A549 (cell line): ENCODE data around the gene RNF4. TPM values are rescaled to one million over a fixed set of nuclear protein-coding genes. Genes with fewer than 3 reads are reported as not detected.

Experiments
- ATAC-seq, 2 experiments: fragments of 200-7000 bp in 1 of 2; fragments of >200 bp in 1 of 2; cut with Nextera tagmentation in 1 of 2; cut with Tn5 transposase in 1 of 2; 3 replicates each; pipeline versions ENCODE4 v1.8.0 to v1.9.1; 2018 to 2020; ENCODE audit warnings: mild to moderate bottlenecking in 1 of 2, moderate library complexity in 1 of 2
- CTCF ChIA-PET: fragments of 300-600 bp; sonication (Branson Sonifier 250); formaldehyde crosslinking; extraction: SDS; loops from one replicate; lab custom pipeline; 2021; ENCODE audit warnings: antibody characterized with exemption, inconsistent platforms; lab: Yijun Ruan, JAX
- POLR2A ChIA-PET: fragments of 350-600 bp; formaldehyde crosslinking; extraction: SDS; loops from one replicate; lab custom pipeline; 2021; ENCODE audit warnings: antibody characterized with exemption, inconsistent platforms; lab: Yijun Ruan, JAX
- DNase-seq, 2 experiments: peaks; one replicate each; pipeline versions ENCODE4 v3.0.0 to v3.0.0-alpha.2; 2011 to 2016; ENCODE audit warnings: low read depth in 1 of 2, low spot score in 1 of 2
- FAIRE-seq: peaks from 2 replicates; lab custom pipeline; 2011; peaks lifted over from hg19 to GRCh38; lab: Jason Lieb, UNC
- H3K27ac ChIP-seq, 2 experiments: fragments of >200 bp; sonication (Bioruptor Twin); formaldehyde crosslinking; 3 replicates each; pipeline ENCODE4 v1.5.1; 2016 to 2017
- H3K4me1 ChIP-seq: fragments of >200 bp; sonication (Bioruptor Twin); formaldehyde crosslinking; 3 replicates; pipeline ENCODE4 v1.6.1; 2016
- H3K4me2 ChIP-seq: fragments of >200 bp; sonication (Bioruptor Twin); formaldehyde crosslinking; 3 replicates; pipeline ENCODE4 v1.6.1; 2016
- H3K4me3 ChIP-seq: fragments of >200 bp; sonication (Bioruptor Twin); formaldehyde crosslinking; 3 replicates; pipeline ENCODE4 v1.5.1; 2016
- H3K9me3 ChIP-seq: fragments of >200 bp; sonication (Bioruptor Twin); formaldehyde crosslinking; 3 replicates; pipeline ENCODE4 v1.6.1; 2016
- ATOH8 ChIP-seq: fragments of 250-450 bp; sonication (Bioruptor Pico); IDR thresholded peaks from 2 replicates; pipeline ENCODE4 v1.5.0; 2020; ENCODE audit warnings: low read depth, mild to moderate bottlenecking, moderate library complexity
- BHLHE40 ChIP-seq: IDR thresholded peaks from 2 replicates; pipeline ENCODE4 v1.6.1; 2012; ENCODE audit warnings: low read depth, low read length, inconsistent platforms
- CBX2 ChIP-seq: fragments of 200-600 bp; sonication (generic); IDR thresholded peaks from 2 replicates; pipeline ENCODE4 v1.6.1; 2016; ENCODE audit warnings: low read depth, mild to moderate bottlenecking, borderline replicate concordance
- CEBPB ChIP-seq, 2 experiments: fragments of >200 bp in 1 of 2; sonication (Bioruptor Twin) in 1 of 2; formaldehyde crosslinking in 1 of 2; IDR thresholded peaks; 2 replicates each; pipeline ENCODE4 v1.6.1; 2012 to 2016
- CHD2 ChIP-seq: fragments of 150-350 bp; IDR thresholded peaks from 2 replicates; pipeline ENCODE4 v1.6.1; 2014; ENCODE audit warnings: low read length; ENCODE audit not compliant: partially characterized antibody
- CHD4 ChIP-seq: fragments of 200-600 bp; sonication (generic); IDR thresholded peaks from 2 replicates; pipeline ENCODE4 v1.6.1; 2016; ENCODE audit warnings: antibody characterized with exemption, mild to moderate bottlenecking, borderline replicate concordance
- EHF ChIP-seq: fragments of 250-450 bp; sonication (Bioruptor Pico); IDR thresholded peaks from 2 replicates; pipeline ENCODE4 v1.5.0; 2020; ENCODE audit warnings: mild to moderate bottlenecking
- EHMT2 ChIP-seq: fragments of 200-600 bp; sonication (generic); IDR thresholded peaks from 2 replicates; pipeline ENCODE4 v1.6.1; 2016; ENCODE audit warnings: antibody characterized with exemption, low read depth, mild to moderate bottlenecking, moderate library complexity
- ESRRA ChIP-seq: fragments of 150-350 bp; IDR thresholded peaks from 2 replicates; pipeline ENCODE4 v1.6.1; 2014; ENCODE audit warnings: mild to moderate bottlenecking, low read length, borderline replicate concordance
- FOSB ChIP-seq: fragments of 250-450 bp; sonication (Bioruptor Pico); IDR thresholded peaks from 2 replicates; pipeline ENCODE4 v1.5.0; 2020; ENCODE audit warnings: mild to moderate bottlenecking, moderate library complexity
- FOXS1 ChIP-seq: fragments of 250-450 bp; sonication (Bioruptor Pico); IDR thresholded peaks from 2 replicates; pipeline ENCODE4 v1.5.0; 2020; ENCODE audit warnings: mild to moderate bottlenecking, moderate library complexity
- GATA3 ChIP-seq: IDR thresholded peaks from 2 replicates; pipeline ENCODE4 v1.6.1; 2012; ENCODE audit warnings: borderline replicate concordance
- HEYL ChIP-seq: fragments of 250-450 bp; sonication (Bioruptor Pico); IDR thresholded peaks from 2 replicates; pipeline ENCODE4 v1.8.0; 2021; ENCODE audit warnings: mild to moderate bottlenecking, moderate library complexity
- HOXA7 ChIP-seq: fragments of 250-450 bp; sonication (Bioruptor Pico); IDR thresholded peaks from 2 replicates; pipeline ENCODE4 v1.5.0; 2020; ENCODE audit warnings: mild to moderate bottlenecking, moderate library complexity
- HOXB5 ChIP-seq: fragments of 250-450 bp; sonication (Bioruptor Pico); IDR thresholded peaks from 2 replicates; pipeline ENCODE4 v1.5.0; 2020; ENCODE audit warnings: mild to moderate bottlenecking, moderate library complexity
- JUN ChIP-seq, 2 experiments: fragments of >200 bp; sonication (Bioruptor Twin); formaldehyde crosslinking; IDR thresholded peaks; 2 replicates in 1 of 2; 3 replicates in 1 of 2; pipeline ENCODE4 v1.6.1; 2016 to 2017
- JUNB ChIP-seq: fragments of >200 bp; sonication (Bioruptor Twin); formaldehyde crosslinking; IDR thresholded peaks from 2 replicates; pipeline ENCODE4 v1.6.1; 2016
- MAFK ChIP-seq: fragments of 450-650 bp; IDR thresholded peaks from 2 replicates; pipeline ENCODE4 v1.6.1; 2014; ENCODE audit not compliant: partially characterized antibody
- MAZ ChIP-seq: fragments of 150-350 bp; IDR thresholded peaks from 2 replicates; pipeline ENCODE4 v1.6.1; 2014; ENCODE audit warnings: antibody characterized with exemption, low read depth, low read length, borderline replicate concordance
- NR3C1 ChIP-seq: fragments of >200 bp; sonication (Bioruptor Twin); formaldehyde crosslinking; IDR thresholded peaks from 3 replicates; pipeline ENCODE4 v1.6.1; 2017
- POLR2A ChIP-seq: IDR thresholded peaks from 2 replicates; pipeline ENCODE4 v1.6.1; 2012; ENCODE audit warnings: mild to moderate bottlenecking, low read length
- RNF2 ChIP-seq: fragments of 200-600 bp; sonication (generic); IDR thresholded peaks from 2 replicates; pipeline ENCODE4 v1.6.1; 2016; ENCODE audit warnings: low read depth, mild to moderate bottlenecking, antibody characterized with exemption, moderate library complexity, borderline replicate concordance
- SREBF2 ChIP-seq: fragments of 450-650 bp; IDR thresholded peaks from 2 replicates; pipeline ENCODE4 v1.6.1; 2014; ENCODE audit warnings: mild to moderate bottlenecking, moderate library complexity
- TFCP2L1 ChIP-seq: fragments of 250-450 bp; sonication (Bioruptor Pico); IDR thresholded peaks from 2 replicates; pipeline ENCODE4 v1.5.0; 2021; ENCODE audit warnings: mild to moderate bottlenecking
- TP53 ChIP-seq: fragments of 250-450 bp; sonication (Bioruptor Pico); IDR thresholded peaks from 2 replicates; pipeline ENCODE4 v1.5.0; 2021; ENCODE audit warnings: mild to moderate bottlenecking, moderate library complexity
- ZFP36 ChIP-seq: fragments of 450-650 bp; IDR thresholded peaks from 2 replicates; pipeline ENCODE4 v1.6.1; 2014; ENCODE audit warnings: borderline replicate concordance; ENCODE audit not compliant: partially characterized antibody
- ZNF302 ChIP-seq: fragments of 250-450 bp; sonication (Bioruptor Pico); IDR thresholded peaks from 2 replicates; pipeline ENCODE4 v1.9.0; 2021; ENCODE audit warnings: inconsistent platforms, mild to moderate bottlenecking, moderate library complexity
- WGBS: methylation state at CpG from one replicate; pipeline ENCODE4 v1.1.6; 2017; ENCODE audit errors: missing lambda C conversion rate; 5-methylcytosine and 5-hydroxymethylcytosine counted together
- polyA plus RNA-seq, 4 experiments: library from polyadenylated mRNA; depleted of rRNA in 3 of 4; stranded (reverse); fragments of >200 nt; fragmentation: RNase III in 1 of 4; extraction: RNeasy Plus Mini Kit Qiagen cat#74134 plus additional on column Dnase treatment in 1 of 4; gene quantifications; 2 replicates in 3 of 4; 3 replicates in 1 of 4; pipeline ENCODE4 v1.2.3, GENCODE V29; 2011 to 2017
- TF ChIP-seq, protein P1 (sequence below): fragments of >200 bp; sonication (Bioruptor Twin); formaldehyde crosslinking; IDR thresholded peaks from 3 replicates; pipeline ENCODE4 v1.5.1; 2016
- TF ChIP-seq, protein P2 (sequence below): IDR thresholded peaks from 2 replicates; pipeline ENCODE4 v1.6.1; 2012; ENCODE audit warnings: low read depth, borderline replicate concordance

RNF4 gene
- polyA plus RNA-seq, 2 of the 4 experiments (the other 2 are of a cell fraction): 65.8 to 93.5 TPM

DNA sequence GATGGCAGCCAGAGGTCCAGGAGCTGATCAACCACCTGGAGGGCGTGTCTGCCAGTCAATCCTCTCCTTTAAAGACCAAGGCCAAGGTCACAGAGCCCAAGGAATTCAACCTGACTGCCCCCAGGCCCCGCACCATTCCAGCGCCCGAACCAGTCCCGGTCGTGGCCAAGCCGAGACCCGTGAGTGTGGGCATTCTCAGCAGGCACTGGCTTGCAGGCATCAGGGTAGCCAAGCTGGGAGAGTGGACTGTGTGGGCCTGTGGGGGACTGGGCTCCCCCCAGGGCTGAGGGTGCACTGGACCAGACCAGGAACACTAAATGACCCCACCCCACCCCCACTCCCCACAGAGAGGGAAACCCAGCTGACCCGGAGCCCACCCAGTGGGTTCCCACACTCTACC, 23.8 kb upstream of the RNF4 start:
- 0 out of 3 replicates have a peak, but pooled peaks cover 3% of the 10 kb centered on the region for H3K4me1 ChIP-seq
- TF ChIP-seq EHF (CRISPR knock-in tag): no peak
- TF ChIP-seq NR3C1: no peak
- no peak for TF ChIP-seq HEYL (CRISPR knock-in tag)
- TF ChIP-seq MAFK: no peak
- TF ChIP-seq CHD4: no peak
- TF ChIP-seq CBX2: no peak
- no peak for TF ChIP-seq SREBF2
- no peak for TF ChIP-seq EHMT2
- TF ChIP-seq FOSB (CRISPR knock-in tag): no peak
- no peak for TF ChIP-seq RNF2
- TF ChIP-seq CEBPB (IDR thresholded peaks at IDR 0.05): no peak
- no peak for TF ChIP-seq ATOH8 (CRISPR knock-in tag)
- TF ChIP-seq POLR2A: no peak
- TF ChIP-seq JUNB: no peak
- TF ChIP-seq HOXA7 (CRISPR knock-in tag): no peak
- TF ChIP-seq FOXS1 (CRISPR knock-in tag): no peak
- TF ChIP-seq, protein P1, sequence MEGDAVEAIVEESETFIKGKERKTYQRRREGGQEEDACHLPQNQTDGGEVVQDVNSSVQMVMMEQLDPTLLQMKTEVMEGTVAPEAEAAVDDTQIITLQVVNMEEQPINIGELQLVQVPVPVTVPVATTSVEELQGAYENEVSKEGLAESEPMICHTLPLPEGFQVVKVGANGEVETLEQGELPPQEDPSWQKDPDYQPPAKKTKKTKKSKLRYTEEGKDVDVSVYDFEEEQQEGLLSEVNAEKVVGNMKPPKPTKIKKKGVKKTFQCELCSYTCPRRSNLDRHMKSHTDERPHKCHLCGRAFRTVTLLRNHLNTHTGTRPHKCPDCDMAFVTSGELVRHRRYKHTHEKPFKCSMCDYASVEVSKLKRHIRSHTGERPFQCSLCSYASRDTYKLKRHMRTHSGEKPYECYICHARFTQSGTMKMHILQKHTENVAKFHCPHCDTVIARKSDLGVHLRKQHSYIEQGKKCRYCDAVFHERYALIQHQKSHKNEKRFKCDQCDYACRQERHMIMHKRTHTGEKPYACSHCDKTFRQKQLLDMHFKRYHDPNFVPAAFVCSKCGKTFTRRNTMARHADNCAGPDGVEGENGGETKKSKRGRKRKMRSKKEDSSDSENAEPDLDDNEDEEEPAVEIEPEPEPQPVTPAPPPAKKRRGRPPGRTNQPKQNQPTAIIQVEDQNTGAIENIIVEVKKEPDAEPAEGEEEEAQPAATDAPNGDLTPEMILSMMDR: no peak
- no peak for ATAC-seq
- H3K4me2 ChIP-seq: no peak overlapping the region
- H3K9me3 ChIP-seq: no peaks in the 10 kb centered on the region
- H3K27ac ChIP-seq: no peak overlapping the region
- no peak for DNase-seq
- H3K4me3 ChIP-seq: no peak overlapping the region
- 37% methylated on average over 2 of the region's 9 CpGs for whole genome bisulfite sequencing
- no peak for FAIRE-seq
- ChIA-PET POLR2A (no interaction called here), CTCF (interaction anchor here (0.9 to 1.7 kb wide), 2 partner anchors 32 to 224 kb away, joined by 5 read pairs; no protein-coding TSS in a partner anchor)

DNA sequence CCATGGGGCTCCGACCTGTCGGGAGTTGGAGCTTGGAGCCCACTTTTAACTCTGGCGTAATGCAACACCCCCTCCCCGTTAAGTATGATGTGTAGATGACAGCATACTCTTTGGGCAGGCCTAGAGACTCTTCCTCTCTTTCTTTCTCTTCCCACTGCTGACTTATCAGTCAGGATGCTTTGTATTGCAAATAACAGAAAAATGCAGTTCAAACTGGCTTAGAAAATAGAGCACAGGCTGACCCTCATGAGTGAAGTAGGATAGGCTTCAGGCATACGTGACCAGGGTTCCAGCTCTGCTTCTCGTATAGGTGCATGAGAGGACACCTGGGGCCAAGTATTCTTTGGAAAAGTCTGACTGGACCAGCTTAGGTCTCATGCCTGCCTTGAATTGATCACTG, 23.3 kb upstream of the RNF4 start:
- ChIA-PET POLR2A (no interaction called here), CTCF (interaction anchor here (0.9 to 1.7 kb wide), 2 partner anchors 32 to 225 kb away, joined by 5 read pairs; no protein-coding TSS in a partner anchor)
- Histone ChIP-seq H3K4me2 (no peak overlapping the region), H3K9me3 (no peaks in the 10 kb centered on the region), H3K27ac (no peak overlapping the region), H3K4me3 (no peak overlapping the region), H3K4me1 (0 out of 3 replicates have a peak, but pooled peaks cover 3% of the 10 kb centered on the region)
- no peak for DNase-seq
- TF ChIP-seq ESRRA (no peak), HEYL (CRISPR knock-in tag) (no peak), JUN (IDR thresholded peaks at IDR 0.05) (no peak), JUNB (no peak), GATA3 (no peak), ZNF302 (no peak), TFCP2L1 (no peak), MAZ (no peak), ZFP36 (no peak), TP53 (CRISPR knock-in tag) (no peak), RNF2 (no peak), CHD2 (no peak), BHLHE40 (no peak), FOSB (CRISPR knock-in tag) (no peak), HOXB5 (CRISPR knock-in tag) (no peak), NR3C1 (no peak), EHMT2 (no peak), CEBPB (IDR thresholded peaks at IDR 0.05) (no peak)
- TF ChIP-seq, protein P2, sequence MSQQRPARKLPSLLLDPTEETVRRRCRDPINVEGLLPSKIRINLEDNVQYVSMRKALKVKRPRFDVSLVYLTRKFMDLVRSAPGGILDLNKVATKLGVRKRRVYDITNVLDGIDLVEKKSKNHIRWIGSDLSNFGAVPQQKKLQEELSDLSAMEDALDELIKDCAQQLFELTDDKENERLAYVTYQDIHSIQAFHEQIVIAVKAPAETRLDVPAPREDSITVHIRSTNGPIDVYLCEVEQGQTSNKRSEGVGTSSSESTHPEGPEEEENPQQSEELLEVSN: no peak
- no peak for FAIRE-seq
- no peak for ATAC-seq
- WGBS: 88% methylated on average over 6 of the region's 6 CpGs
